Epidermal melanocyte (primary cell): ENCODE data around the gene MYORG.

Experiments
- DNase-seq: peaks from one replicate; pipeline ENCODE4 v3.0.0; 2011; ENCODE audit warnings: low spot score; ENCODE audit not compliant: insufficient read length

The MYORG gene

DNA sequence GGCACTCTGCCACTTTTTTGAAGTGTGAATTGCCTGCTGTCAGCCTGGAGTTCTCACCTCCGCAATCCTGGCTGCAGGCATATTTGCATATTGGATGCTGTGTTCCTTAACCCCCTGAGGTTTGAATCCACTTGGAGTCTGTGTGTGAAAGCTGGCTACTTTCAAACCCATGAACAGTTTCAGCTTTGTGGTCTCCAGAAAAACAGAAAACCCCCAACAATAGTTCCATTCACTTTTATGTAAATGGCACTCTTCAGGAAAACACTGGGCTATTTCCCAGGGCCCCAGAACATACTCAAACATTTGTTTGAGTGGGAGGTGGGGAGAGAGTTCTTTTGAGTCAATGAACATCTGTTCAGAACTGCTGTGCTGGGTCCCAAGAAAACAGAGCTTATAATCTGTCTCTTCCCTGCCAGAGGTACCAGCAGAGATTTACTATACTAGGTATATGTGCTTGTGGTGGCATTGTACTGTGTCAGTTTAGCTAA lies 42.3 kb downstream of the MYORG start:
- peak; percentile 51 for DNase-seq

GRCh38 chr9:34333836-34334235 lies 42.9 kb downstream of the MYORG start:
- no peak for DNase-seq

DNA sequence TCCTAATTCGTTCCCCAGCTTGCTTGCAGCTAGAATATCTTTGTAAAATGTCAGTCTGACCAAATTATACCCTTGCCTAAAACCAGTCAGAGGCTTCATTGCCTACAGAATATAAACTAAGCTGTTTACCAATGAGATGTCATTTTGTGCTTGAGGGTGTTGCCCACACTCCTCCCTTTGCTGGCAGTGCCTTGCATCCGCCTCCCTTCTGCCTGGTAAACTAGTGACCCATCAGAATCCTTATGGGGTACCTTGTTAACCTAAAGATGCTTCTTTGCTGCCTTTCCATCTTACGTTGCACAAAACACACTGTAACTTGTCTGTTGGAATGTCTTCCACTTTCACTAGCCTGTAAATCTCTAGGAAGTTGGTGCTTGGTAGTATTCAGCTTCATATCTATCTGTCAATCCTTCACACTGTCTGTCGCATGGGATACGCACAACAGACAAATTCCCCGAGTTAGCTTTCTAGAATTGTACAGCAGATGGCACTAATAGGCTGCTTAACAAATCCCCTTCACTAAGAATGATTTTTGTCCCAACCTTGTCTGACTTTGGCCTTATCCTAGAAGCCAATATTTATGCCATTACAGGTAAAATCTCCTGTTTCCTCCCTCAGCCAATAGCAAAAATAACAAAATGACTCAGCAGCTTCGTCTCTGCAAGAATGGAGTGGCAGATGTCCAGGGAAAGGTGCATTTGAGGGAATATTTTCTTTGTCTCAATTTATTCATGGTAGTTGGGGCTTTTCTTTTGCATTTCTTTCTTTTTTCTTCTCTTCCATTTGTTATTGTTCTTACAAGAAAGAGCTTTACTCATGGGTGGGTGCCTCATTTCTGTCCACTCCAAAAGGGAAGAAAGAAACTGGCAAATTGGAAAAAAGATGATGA lies 44.4 kb downstream of the MYORG start:
- no peak for DNase-seq

- DNase-seq, result no peak
Observed at GRCh38 chr9:34331196-34331595, 45.5 kb downstream of the MYORG start.

DNA sequence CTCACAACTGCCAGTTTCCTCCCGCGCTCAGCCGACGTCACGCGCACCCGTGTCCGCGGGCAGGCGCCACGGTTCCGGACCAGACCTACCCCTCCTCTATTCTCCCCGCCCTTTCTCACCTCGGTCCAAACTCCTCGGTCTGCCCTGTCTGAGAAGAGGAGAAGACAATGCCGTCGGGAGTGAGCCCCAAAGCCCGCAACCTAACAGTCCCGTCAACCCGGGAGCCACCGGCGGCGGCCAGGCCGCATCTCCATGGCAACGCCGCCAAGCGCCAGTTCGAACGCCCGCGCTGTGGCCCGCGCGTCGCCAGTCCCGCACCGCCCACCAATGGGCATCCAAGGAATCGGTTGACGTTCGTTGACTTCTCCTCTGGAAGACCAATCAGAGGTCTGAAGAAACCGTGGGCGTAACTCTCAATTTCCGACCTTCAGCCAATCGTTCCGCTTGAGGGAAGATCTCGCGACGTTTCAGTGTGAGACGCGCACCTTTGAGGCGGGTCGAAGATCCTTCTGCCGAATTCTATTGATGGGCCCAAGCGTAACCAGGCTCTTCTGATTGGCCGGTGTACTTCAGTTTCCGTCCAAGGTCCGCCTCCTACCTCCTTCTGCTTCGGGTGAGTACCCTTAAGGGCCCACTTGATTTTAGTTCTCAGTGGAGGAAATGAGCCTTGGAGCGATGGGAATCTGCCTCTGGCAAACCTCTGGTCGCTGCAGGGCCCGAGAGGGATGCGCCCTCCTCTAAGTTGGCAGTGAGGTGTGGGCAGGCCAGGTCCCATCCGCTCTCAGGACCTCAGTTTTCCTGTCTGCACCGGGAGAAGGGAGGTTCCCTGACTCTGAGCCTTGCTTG lies 47.5 kb downstream of the MYORG start, which contains the start of the genes KIF24 and NUDT2:
Gene KIF24, minus strand, starts transcription at position 282 of the 846 bp plus-strand sequence. CDS start 17,922 bp downstream, outside the sequence.
Gene NUDT2, plus strand, starts transcription at position 583 of the 846 bp plus-strand sequence. CDS start 9,471 bp downstream, outside the sequence.
- DNase-seq, result peak; percentile 78

DNA sequence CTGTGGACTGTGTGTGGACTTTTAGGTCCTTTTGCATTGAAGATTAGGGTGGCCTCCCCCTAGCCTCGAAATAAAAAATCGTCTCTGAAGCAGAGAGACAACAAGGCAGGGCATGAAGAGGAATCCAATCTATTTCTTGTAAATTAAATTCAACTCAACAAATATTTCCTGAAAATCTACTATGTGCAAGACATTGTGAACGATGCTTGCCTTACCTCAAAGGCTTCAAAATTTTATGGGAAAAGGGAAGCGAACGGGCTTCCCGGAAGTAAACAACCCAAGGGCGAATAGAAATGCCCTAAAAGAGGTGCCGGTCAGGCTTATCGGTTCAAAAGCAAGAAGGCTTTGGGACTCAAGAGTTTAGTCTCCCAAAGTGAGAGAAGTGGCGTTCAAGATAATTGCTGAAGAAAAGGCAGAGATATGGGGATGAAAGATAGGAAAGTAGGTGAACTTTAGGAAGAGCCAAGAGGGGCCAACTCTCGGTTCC lies 48.2 kb downstream of the MYORG start:
- DNase-seq, result no peak

GRCh38 chr9:34326690-34327089 lies 50.0 kb downstream of the MYORG start:
- DNase-seq, result no peak

GRCh38 chr9:34322899-34323591 lies 53.7 kb downstream of the MYORG start:
- no peak for DNase-seq

- DNase-seq, result no peak
Observed at GRCh38 chr9:34321451-34321850, 55.2 kb downstream of the MYORG start.

DNA sequence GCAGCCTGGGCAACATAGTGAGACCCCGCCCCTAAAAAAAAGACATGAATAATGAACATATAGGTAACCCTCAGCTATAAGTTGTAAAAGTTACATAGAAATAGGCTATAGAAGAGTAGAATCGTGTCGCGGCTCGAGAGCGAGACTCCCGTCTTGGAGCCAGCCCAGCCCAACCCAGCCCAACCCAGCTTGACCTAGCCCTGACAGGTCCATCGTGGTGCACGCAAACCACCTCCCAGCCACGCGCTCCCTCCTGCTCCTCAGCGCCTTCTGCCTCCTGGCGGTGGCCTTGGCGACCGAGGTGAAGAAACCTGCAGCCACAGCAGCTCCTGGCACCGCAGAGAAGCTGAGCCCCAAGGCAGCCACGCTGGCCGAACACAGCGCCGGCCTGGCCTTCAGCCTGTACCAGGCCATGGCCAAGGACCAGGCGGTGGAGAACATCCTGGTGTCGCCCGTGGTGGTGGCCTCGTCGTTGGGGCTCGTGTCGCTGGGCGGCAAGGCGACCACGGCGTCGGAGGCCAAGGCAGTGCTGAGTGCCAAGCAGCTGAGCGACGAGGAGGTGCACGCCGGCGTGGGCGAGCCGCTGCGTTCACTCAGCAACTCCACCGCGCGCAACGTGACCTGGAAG lies 58.4 kb downstream of the MYORG start:
- DNase-seq, result no peak

- no peak for DNase-seq
Observed at GRCh38 chr9:34317436-34317835, 59.3 kb downstream of the MYORG start.
